GM13976 (cell line): ENCODE results near the gene MYL7.

Experiments
- DNase-seq: peaks from one replicate; pipeline ENCODE4 v3.0.0; 2012; ENCODE audit warnings: low spot score
- CTCF ChIP-seq: IDR thresholded peaks from 2 replicates; pipeline ENCODE4 v1.5.1; 2012; ENCODE audit warnings: borderline replicate concordance, mild to moderate bottlenecking; ENCODE audit not compliant: insufficient read depth; ENCODE audit errors: extremely low read depth, missing control alignments, control extremely low read depth
- in situ Hi-C: fragments of 300-500 bp; cut with MboI; formaldehyde crosslinking; loops from one replicate; pipeline ENCODE4 v1.12.0; 2022; ENCODE audit warnings: low sequenced_read_pairs, mixed read lengths, inconsistent platforms; ENCODE audit not compliant: unreplicated experiment

Gene MYL7

GRCh38 chr7:44149571-44150465 lies 8.7 kb upstream of the MYL7 start:
- in situ Hi-C loops = no loop called here
- TF ChIP-seq CTCF = no peak

GRCh38 chr7:44148961-44149536 lies 7.9 kb upstream of the MYL7 start:
- no peak for DNase-seq
- in situ Hi-C loops = no loop called here

More at GRCh38 chr7:44149571-44150465, 8.7 kb upstream of the MYL7 start:
- peak; percentile 17 for DNase-seq

GRCh38 chr7:44148166-44148565 lies 7.0 kb upstream of the MYL7 start:
- no peak for TF ChIP-seq CTCF
- in situ Hi-C loops = no loop called here
- no peak for DNase-seq

More at GRCh38 chr7:44148961-44149536, 7.9 kb upstream of the MYL7 start:
- TF ChIP-seq CTCF = no peak

GRCh38 chr7:44147026-44147991 lies 6.2 kb upstream of the MYL7 start:
- no peak for DNase-seq
- in situ Hi-C loops = no loop called here
- no peak for TF ChIP-seq CTCF

- in situ Hi-C loops = no loop called here
- DNase-seq = peak; percentile 90
- TF ChIP-seq CTCF = no peak
Measured at GRCh38 chr7:44145969-44146911, 5.1 kb upstream of the MYL7 start.

- no peak for TF ChIP-seq CTCF
- in situ Hi-C loops = no loop called here
- DNase-seq = no peak
Measured at GRCh38 chr7:44145479-44145968, 4.4 kb upstream of the MYL7 start.
